ENCODE data around the gene PCOLCE2.

Gene PCOLCE2

DNA sequence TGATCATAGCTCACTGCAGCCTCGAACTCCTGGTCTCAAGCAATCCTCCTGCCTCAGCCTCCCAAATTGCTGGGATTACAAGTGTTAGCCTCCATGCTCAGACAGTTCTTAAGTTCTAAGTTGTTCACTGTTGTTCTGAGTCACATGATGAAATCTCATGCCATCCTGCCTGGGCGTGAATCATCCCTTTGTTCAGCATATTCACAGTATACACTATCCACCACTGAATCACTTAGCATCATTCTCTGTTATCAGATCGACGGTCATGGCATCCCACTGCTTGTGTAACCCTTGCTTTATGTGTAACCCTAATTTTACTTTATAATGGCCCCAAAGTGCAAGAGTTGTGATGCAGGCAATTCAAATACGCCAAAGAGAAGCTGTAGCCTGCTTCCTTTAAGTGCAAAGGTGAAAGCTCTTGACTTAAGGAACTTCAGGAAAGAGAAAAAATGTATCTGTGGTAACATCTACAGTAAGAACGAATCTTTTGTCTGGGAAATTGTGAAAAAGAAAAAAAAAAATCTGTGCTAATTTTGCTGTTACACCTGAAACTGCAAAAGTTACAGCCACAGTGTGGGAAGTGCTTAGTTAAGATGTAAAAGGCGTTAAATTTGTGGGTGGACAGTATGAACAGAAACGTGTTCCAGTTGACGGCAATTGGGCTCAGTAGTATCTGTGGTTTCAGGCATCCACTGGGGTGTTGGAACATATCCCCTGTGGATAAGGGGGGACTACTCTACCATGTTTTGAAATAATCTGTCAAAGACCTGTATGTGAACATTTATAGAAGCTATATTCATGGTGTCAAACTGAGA lies 80.6 kb downstream of the PCOLCE2 start:
- no peak for TF ChIP-seq PPARA (CRISPR knock-in tag; IDR thresholded peaks at IDR 0.05; ENCODE audit: borderline replicate concordance)
- TF ChIP-seq, protein P1, sequence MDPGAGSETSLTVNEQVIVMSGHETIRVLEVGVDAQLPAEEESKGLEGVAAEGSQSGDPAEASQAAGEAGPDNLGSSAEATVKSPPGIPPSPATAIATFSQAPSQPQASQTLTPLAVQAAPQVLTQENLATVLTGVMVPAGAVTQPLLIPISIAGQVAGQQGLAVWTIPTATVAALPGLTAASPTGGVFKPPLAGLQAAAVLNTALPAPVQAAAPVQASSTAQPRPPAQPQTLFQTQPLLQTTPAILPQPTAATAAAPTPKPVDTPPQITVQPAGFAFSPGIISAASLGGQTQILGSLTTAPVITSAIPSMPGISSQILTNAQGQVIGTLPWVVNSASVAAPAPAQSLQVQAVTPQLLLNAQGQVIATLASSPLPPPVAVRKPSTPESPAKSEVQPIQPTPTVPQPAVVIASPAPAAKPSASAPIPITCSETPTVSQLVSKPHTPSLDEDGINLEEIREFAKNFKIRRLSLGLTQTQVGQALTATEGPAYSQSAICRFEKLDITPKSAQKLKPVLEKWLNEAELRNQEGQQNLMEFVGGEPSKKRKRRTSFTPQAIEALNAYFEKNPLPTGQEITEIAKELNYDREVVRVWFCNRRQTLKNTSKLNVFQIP (CRISPR knock-in tag; IDR thresholded peaks at IDR 0.05; ENCODE audit: borderline replicate concordance, low read depth) = no peak
- no peak for TF ChIP-seq SNAI2 (CRISPR knock-in tag; IDR thresholded peaks at IDR 0.05)
- TF ChIP-seq, protein P2, sequence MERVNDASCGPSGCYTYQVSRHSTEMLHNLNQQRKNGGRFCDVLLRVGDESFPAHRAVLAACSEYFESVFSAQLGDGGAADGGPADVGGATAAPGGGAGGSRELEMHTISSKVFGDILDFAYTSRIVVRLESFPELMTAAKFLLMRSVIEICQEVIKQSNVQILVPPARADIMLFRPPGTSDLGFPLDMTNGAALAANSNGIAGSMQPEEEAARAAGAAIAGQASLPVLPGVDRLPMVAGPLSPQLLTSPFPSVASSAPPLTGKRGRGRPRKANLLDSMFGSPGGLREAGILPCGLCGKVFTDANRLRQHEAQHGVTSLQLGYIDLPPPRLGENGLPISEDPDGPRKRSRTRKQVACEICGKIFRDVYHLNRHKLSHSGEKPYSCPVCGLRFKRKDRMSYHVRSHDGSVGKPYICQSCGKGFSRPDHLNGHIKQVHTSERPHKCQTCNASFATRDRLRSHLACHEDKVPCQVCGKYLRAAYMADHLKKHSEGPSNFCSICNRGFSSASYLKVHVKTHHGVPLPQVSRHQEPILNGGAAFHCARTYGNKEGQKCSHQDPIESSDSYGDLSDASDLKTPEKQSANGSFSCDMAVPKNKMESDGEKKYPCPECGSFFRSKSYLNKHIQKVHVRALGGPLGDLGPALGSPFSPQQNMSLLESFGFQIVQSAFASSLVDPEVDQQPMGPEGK (CRISPR knock-in tag; IDR thresholded peaks at IDR 0.05; ENCODE audit: borderline replicate concordance) = no peak
- TF ChIP-seq, protein P3, sequence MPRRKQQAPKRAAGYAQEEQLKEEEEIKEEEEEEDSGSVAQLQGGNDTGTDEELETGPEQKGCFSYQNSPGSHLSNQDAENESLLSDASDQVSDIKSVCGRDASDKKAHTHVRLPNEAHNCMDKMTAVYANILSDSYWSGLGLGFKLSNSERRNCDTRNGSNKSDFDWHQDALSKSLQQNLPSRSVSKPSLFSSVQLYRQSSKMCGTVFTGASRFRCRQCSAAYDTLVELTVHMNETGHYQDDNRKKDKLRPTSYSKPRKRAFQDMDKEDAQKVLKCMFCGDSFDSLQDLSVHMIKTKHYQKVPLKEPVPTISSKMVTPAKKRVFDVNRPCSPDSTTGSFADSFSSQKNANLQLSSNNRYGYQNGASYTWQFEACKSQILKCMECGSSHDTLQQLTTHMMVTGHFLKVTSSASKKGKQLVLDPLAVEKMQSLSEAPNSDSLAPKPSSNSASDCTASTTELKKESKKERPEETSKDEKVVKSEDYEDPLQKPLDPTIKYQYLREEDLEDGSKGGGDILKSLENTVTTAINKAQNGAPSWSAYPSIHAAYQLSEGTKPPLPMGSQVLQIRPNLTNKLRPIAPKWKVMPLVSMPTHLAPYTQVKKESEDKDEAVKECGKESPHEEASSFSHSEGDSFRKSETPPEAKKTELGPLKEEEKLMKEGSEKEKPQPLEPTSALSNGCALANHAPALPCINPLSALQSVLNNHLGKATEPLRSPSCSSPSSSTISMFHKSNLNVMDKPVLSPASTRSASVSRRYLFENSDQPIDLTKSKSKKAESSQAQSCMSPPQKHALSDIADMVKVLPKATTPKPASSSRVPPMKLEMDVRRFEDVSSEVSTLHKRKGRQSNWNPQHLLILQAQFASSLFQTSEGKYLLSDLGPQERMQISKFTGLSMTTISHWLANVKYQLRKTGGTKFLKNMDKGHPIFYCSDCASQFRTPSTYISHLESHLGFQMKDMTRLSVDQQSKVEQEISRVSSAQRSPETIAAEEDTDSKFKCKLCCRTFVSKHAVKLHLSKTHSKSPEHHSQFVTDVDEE (CRISPR knock-in tag; IDR thresholded peaks at IDR 0.05) = no peak
- TF ChIP-seq ARNTL (CRISPR knock-in tag; IDR thresholded peaks at IDR 0.05; ENCODE audit: borderline replicate concordance, low read depth) = no peak
- no peak for TF ChIP-seq CSDC2 (CRISPR knock-in tag; IDR thresholded peaks at IDR 0.05)
- no peak for TF ChIP-seq ZNF70 (CRISPR knock-in tag; IDR thresholded peaks at IDR 0.05)
- peak; percentile 81 for ATAC-seq

DNA sequence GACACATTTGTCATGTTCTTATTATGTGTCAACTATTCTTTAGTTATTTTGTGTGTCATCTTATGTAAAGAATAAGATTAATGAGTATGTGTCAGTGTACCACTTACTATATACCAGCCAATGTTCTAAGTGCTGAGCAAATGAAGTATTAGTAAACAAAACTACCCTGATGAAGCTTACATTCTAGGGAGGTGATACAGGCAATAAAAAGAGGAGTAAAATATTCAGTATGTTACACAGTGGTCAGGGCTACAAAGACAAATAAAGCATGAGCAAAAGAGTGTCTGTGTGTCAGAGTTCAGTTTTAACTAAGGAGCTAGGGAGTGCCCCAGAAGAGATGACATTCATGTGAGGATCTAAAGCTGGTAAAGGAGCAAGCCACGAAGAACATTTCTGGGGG lies 86.0 kb downstream of the PCOLCE2 start:
- ATAC-seq = no peak
- no peak for TF ChIP-seq PPARA (CRISPR knock-in tag; IDR thresholded peaks at IDR 0.05; ENCODE audit: borderline replicate concordance)
- TF ChIP-seq ZNF8 (CRISPR knock-in tag; IDR thresholded peaks at IDR 0.05) = no peak
- no peak for TF ChIP-seq BACH2 (CRISPR knock-in tag; IDR thresholded peaks at IDR 0.05; ENCODE audit: borderline replicate concordance)
- TF ChIP-seq, protein P2 (CRISPR knock-in tag; IDR thresholded peaks at IDR 0.05; ENCODE audit: borderline replicate concordance) = no peak
- TF ChIP-seq ISL1 (CRISPR knock-in tag; IDR thresholded peaks at IDR 0.05) = no peak
- TF ChIP-seq, protein P1 (CRISPR knock-in tag; IDR thresholded peaks at IDR 0.05; ENCODE audit: borderline replicate concordance, low read depth) = no peak
- no peak for TF ChIP-seq GLIS3 (CRISPR knock-in tag; IDR thresholded peaks at IDR 0.05)
- TF ChIP-seq TCF4 (CRISPR knock-in tag; IDR thresholded peaks at IDR 0.05; ENCODE audit: borderline replicate concordance) = no peak
- TF ChIP-seq ARNTL (CRISPR knock-in tag; IDR thresholded peaks at IDR 0.05; ENCODE audit: borderline replicate concordance, low read depth) = no peak
- TF ChIP-seq SNAI2 (CRISPR knock-in tag; IDR thresholded peaks at IDR 0.05) = no peak
- TF ChIP-seq RARB (CRISPR knock-in tag; IDR thresholded peaks at IDR 0.05) = no peak

DNA sequence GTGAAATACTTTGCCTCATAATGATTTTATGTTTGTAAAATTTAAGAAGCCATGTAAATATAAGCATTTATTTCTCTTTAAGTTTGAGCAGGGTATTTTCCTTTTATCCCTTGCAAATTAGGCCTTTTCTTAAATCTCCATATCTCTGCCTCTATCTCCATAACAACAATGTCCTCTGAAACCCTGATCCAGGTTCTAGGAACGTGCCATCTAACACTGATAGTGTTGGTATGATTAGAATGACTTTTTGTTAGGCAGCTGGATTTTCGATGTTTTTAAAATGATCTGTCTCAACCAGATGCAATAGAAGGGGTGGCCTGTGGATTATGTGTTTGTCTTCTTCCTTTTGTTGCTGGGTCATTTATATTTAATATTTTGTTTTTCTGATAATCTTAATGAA lies 87.1 kb downstream of the PCOLCE2 start:
- no peak for TF ChIP-seq ZFP30 (CRISPR knock-in tag; IDR thresholded peaks at IDR 0.05)
- no peak for TF ChIP-seq TOX (CRISPR knock-in tag; IDR thresholded peaks at IDR 0.05; ENCODE audit: borderline replicate concordance)
- no peak for TF ChIP-seq ISL1 (CRISPR knock-in tag; IDR thresholded peaks at IDR 0.05)
- no peak for TF ChIP-seq ZNF565 (CRISPR knock-in tag; conservative IDR thresholded peaks at IDR 0.05; ENCODE audit: low read depth)
- no peak for TF ChIP-seq OSR1 (CRISPR knock-in tag; IDR thresholded peaks at IDR 0.05)
- no peak for TF ChIP-seq ZNF8 (CRISPR knock-in tag; IDR thresholded peaks at IDR 0.05)
- TF ChIP-seq, protein P2 (CRISPR knock-in tag; IDR thresholded peaks at IDR 0.05; ENCODE audit: borderline replicate concordance) = no peak
- ATAC-seq = no peak

Data from SK-N-SH treated with all-trans-retinoic acid at 6 μM for 48 hours (cell line).